Thyroid gland (tissue), 4 donors: Measurements from ENCODE around the gene CNNM4. TPM values are rescaled to one million over a fixed set of nuclear protein-coding genes. Genes with fewer than 3 reads are reported as not detected.

Experiments used
- DNase-seq, 2 donors: peaks; one replicate each; pipeline ENCODE4 v3.0.0-alpha.2; 2019
- H3K27ac ChIP-seq, 3 donors: fragments of 200-600 bp; sonication (generic); 1 replicate in 2 of 3; 2 replicates in 1 of 3; pipeline ENCODE4 v1.5.1; 2016 to 2019; ENCODE audit warnings: mild to moderate bottlenecking in 1 of 3, moderate library complexity in 1 of 3
- H3K27me3 ChIP-seq: fragments of 200-600 bp; sonication (generic); one replicate; pipeline ENCODE4 v1.5.1; 2019
- H3K36me3 ChIP-seq, 2 donors: fragments of 200-600 bp; sonication (generic); one replicate each; pipeline ENCODE4 v1.5.1; 2016 to 2019
- H3K4me1 ChIP-seq, 2 donors: fragments of 200-600 bp; sonication (generic); one replicate each; pipeline ENCODE4 v1.5.1; 2017 to 2019
- H3K4me3 ChIP-seq, 3 donors: fragments of 200-600 bp; sonication (generic); replicated peaks in 1 of 3; 1 replicate in 2 of 3; 2 replicates in 1 of 3; pipeline ENCODE4 v1.5.1; 2016; ENCODE audit warnings: mild to moderate bottlenecking in 1 of 3
- H3K9me3 ChIP-seq: fragments of 200-600 bp; sonication (generic); one replicate; pipeline ENCODE4 v1.5.1; 2017
- CTCF ChIP-seq, 6 experiments: fragments of 200-600 bp in 3 of 6; fragments of 450-650 bp in 3 of 6; sonication (generic) in 3 of 6; IDR thresholded peaks; one replicate each; pipeline ENCODE4 v1.5.1; 2016 to 2019; ENCODE audit warnings: antibody characterized with exemption in 6 of 6, mild to moderate bottlenecking in 2 of 6, inconsistent platforms in 1 of 6, moderate library complexity in 1 of 6
- POLR2A ChIP-seq, 2 donors: fragments of 450-650 bp; IDR thresholded peaks; one replicate each; pipeline ENCODE4 v1.6.1; 2017; ENCODE audit warnings: antibody characterized with exemption in 2 of 2, mild to moderate bottlenecking in 2 of 2, moderate library complexity in 1 of 2
- WGBS, 2 donors: methylation state at CpG; one replicate each; pipeline ENCODE4 v1.1.5; 2017; 5-methylcytosine and 5-hydroxymethylcytosine counted together
- intact Hi-C: fragments of 100-400 bp; cut with DNase I; formaldehyde crosslinking; loops from one replicate; pipeline ENCODE4 v1.15.1; 2023
- total RNA-seq, 4 donors: library from RNA; depleted of rRNA; stranded (reverse); fragments of >200 nt; gene quantifications; one replicate each; pipeline ENCODE4 v1.2.3, GENCODE V29; 2016

The CNNM4 gene
- total RNA-seq, 4 donors from 2014 or later: 6.6 to 9.5 (median 7.7) TPM

GRCh38 chr2:96819128-96819875 lies 58.6 kb downstream of the CNNM4 start:
- peaks cover 0 to 3% of the 10 kb centered on the region in 2 donors for H3K36me3 ChIP-seq
- DNase-seq: no peak
- no peak for TF ChIP-seq CTCF (IDR thresholded peaks at IDR 0.05)
- no peak for TF ChIP-seq POLR2A (IDR thresholded peaks at IDR 0.05)
- H3K4me1 ChIP-seq: peaks cover 46 to 51% of the 10 kb centered on the region in 2 donors
- no peak overlapping the region for H3K4me3 ChIP-seq
- H3K9me3 ChIP-seq: no peaks in the 10 kb centered on the region
- no peak overlapping the region for H3K27ac ChIP-seq
- WGBS, 2 donors: 68 to 74% methylated on average over 3 to 10 of the region's 10 CpGs
- intact Hi-C loops: loop anchor here (5.0 kb wide), 1 partner anchor 38 kb away; the partner anchor contains the start of gene ANKRD39
- no peaks in the 10 kb centered on the region for H3K27me3 ChIP-seq

- intact Hi-C loops: loop anchor here (5.0 kb wide), 1 partner anchor 37 kb away; the partner anchor contains the start of gene ANKRD39
- Histone ChIP-seq H3K4me1 (peaks cover 51 to 54% of the 10 kb centered on the region in 2 donors), H3K9me3 (no peaks in the 10 kb centered on the region), H3K27ac (no peak overlapping the region), H3K4me3 (no peak overlapping the region), H3K36me3 (peaks cover 0 to 3% of the 10 kb centered on the region in 2 donors), H3K27me3 (no peaks in the 10 kb centered on the region)
- no peak for DNase-seq
- 88 to 91% methylated on average over 12 of the region's 12 CpGs for WGBS, 2 donors
- TF ChIP-seq CTCF (IDR thresholded peaks at IDR 0.05) (no peak), POLR2A (IDR thresholded peaks at IDR 0.05) (no peak)
Measured at GRCh38 chr2:96819876-96820511, 59.3 kb downstream of the CNNM4 start.

- Histone ChIP-seq H3K4me3 (no peak overlapping the region), H3K27ac (no peak overlapping the region), H3K36me3 (peaks cover 3 to 4% of the 10 kb centered on the region in 2 donors), H3K9me3 (no peaks in the 10 kb centered on the region), H3K27me3 (no peaks in the 10 kb centered on the region), H3K4me1 (peaks cover 48 to 51% of the 10 kb centered on the region in 2 donors)
- 86 to 89% methylated on average over 11 of the region's 11 CpGs for WGBS, 2 donors
- TF ChIP-seq CTCF (IDR thresholded peaks at IDR 0.05): no peak
- no peak for TF ChIP-seq POLR2A (IDR thresholded peaks at IDR 0.05)
- intact Hi-C loops: no loop called here
- DNase-seq: no peak
Measured at GRCh38 chr2:96821113-96821675, 60.5 kb downstream of the CNNM4 start.

- intact Hi-C loops: no loop called here
- WGBS, 2 donors: 43 to 45% methylated on average over 4 of the region's 4 CpGs
- TF ChIP-seq CTCF (IDR thresholded peaks at IDR 0.05): no peak
- no peak for TF ChIP-seq POLR2A (IDR thresholded peaks at IDR 0.05)
- Histone ChIP-seq H3K9me3 (no peaks in the 10 kb centered on the region), H3K36me3 (peaks cover 4 to 9% of the 10 kb centered on the region in 2 donors), H3K4me1 (peaks cover 40 to 43% of the 10 kb centered on the region in 2 donors), H3K27ac (peak overlapping the region; percentile 53 to 85 (median 80)), H3K27me3 (no peaks in the 10 kb centered on the region), H3K4me3 (no peak overlapping the region)
- peak; percentile 62 to 72 for DNase-seq
Measured at GRCh38 chr2:96822786-96823185, 62.1 kb downstream of the CNNM4 start.
